Endothelial cell of hepatic sinusoid (primary cell): ENCODE data around the gene USB1.
"Not testable (repeated sequence)": the region's sequence is repeated elsewhere in the genome, so short reads cannot be mapped to it uniquely, and the experiment has no call there.

Source experiments
- in situ Hi-C: cut with HindIII; loops from 2 replicates; pipeline ENCODE4 v1.10.0; 2017; ENCODE audit warnings: low sequenced_read_pairs

The USB1 gene

DNA sequence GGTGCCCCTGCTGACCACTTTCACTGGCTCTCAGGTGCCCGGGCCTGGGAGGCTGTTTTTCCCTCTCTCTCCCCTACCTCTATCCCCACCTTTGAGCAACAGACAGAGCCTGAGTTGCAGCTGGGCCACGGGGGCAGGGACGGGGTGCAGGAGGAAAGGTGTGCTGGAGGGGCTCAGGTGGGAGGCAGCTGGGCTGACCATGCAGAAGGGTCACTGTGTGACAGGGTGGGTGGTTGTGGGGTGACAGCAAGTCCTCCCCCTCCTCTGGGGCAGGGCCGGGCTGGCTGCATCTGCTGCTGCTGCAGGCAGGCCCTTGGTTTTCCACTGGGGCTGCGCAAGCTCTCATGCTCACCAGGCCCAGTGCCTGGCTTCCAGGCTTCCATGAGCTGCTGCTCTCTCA is 7.3 kb upstream of the USB1 start:
- in situ Hi-C loops, result no loop called here

DNA sequence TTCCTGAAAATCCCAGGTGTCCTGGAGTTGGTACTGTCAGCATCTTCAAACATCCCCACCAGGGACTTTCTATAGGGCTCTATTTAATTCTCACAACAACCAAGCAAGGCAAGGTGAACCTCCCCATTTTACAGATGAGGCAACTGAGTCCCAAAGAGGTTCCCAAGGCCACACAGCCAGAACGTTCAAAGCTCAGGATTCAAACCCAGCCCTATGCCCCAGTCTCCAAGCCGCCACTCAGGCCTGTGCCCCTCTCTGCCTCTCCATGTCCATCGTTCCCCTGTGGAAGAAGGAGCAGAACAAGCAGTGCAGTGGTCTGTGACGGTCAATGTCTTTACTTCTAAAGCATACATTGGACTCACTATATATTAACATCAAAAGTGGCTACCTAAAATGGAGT is 6.8 kb upstream of the USB1 start:
- in situ Hi-C loops, result no loop called here

DNA sequence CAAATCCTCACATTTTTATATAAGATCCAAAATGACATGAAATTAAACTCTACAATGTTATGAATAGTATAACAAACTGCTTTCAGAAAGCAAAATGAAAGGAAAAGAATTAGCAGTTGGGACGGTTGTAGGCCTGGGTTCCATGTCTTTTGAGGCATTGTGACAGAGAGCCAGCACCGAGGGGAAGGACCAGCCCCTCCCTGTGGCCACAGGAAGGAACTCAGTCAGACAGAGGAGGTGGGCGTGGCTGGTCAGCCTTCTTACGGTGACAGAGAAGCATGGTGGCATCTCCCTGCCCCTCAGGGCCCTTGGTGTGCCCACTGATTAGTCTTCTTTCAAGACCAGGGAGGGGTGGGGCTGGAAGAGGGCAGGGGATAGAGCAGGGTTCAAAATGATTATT is 6.4 kb upstream of the USB1 start:
- in situ Hi-C loops, result no loop called here

DNA sequence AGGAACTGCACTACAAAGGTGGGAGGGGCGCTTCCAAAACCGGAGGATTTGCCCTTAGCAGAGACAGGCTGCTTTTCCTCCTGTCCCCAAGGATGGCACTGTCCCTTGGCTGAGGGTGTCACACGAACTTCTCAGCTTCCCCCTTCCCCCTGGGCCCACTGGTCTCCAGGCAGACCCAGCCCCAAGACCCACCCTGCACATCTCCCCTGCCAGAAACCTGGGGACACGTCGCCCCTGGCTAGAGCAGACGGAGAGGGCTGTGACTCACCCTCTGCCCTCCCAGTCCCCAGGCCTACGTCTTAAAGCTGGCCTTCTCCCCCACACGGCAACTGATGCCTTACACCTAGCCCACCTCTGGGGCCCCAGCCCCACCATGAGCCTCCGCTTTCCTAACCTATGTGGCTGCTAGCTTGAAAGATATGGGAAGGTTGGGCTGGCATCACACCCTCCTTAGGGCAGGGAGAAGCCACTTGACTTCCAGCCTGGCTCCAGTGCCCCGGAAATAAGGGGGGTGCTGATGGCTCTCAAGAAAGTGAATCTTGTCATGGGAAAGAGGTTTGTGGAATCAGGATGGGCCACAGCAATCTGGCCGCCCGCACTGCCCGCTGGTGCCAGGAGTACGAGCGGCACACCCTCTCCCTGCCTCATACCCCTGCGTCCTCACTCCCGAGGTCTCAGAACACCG is 5.3 kb upstream of the USB1 start:
- in situ Hi-C loops, result no loop called here

DNA sequence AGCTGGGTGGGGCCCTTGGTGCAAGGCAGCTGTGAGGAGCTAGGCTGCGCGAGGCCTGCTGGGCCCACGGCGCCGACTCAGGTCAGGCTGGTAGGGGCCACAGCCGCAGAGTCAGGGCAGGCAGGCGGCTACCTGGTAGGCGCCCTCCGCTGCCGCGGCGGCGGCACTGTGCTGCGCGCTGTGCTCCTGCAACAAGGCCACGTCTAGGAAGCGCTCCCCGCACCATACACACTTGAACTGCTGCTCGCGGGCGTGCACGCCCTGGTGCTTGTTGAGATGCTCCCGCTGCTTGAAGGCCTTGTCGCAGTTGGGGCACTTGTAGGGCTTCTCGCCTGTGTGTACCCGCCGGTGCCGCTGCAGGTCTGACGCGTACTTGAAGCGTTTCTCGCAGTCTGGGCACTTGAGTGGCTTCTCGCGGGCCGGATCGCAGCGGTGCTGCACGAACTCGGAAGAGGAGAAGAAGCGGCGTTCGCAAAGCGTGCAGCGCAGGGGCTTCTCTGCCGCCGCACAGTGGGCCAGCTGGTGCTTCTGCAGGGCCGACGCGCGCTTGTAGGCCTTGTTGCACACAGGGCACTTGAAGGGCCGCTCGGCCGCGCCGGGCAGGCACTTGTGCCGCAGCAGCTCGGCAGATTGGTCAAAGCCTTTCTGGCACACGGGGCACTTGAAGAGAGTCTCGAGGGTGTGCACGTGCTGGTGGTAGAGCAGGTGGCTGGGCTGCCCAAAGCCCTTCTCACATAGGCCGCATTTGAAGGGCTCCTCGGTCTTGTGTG is 4.6 kb upstream of the USB1 start:
- in situ Hi-C loops, result no loop called here

DNA sequence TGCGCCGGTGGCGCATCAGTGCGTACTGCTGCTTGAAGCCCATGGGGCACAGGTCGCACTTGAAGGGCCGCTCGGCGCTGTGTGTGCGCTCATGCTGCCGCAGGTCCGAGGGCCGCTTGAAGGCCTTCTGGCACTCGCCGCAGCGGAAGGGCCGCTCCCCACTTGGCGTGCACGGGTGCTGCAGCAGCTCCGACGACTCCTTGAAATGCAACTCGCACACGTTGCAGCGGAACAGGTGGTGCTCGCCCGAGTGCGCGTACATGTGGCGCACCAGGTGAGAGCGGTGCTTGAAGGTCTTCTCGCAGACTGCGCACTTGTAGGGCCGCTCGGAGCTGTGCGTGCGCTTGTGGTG is 4.1 kb upstream of the USB1 start:
- in situ Hi-C loops, result no loop called here

DNA sequence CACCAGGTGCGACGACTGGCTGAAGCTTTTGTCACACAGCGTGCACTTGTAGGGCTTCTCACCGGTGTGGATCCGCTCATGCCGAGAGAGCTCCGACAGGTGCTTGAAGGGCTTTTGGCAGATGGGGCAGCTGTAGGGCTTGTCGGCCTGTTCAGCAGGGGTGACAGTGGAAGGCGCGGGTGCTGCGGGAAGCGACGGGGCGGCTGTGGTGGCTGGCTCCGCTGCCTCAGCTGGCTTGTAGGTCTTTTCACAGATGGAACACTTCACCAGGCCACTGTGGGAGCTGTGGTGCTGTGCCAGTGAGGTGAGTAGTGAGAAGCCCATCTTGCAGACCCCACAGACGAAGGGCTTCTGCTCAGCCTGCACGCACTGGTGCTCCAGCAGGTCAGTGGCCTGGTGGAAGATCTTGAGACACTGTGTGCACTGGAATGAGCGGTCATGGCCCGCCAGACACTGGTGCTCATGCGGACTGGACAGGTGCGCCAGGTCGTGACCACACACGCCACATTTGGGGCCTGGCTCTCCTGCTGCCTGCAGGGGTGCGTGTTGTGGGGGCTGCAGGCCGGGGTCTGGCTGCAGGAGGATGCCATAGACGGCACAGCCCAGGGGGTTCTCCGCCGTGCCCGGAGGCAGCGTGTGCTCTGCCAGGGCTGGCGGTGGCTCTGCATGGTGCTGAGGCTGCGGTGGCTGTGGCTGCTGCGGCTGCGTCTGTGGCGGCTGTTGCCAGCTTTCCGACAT is 3.5 kb upstream of the USB1 start:
- in situ Hi-C loops, result no loop called here

DNA sequence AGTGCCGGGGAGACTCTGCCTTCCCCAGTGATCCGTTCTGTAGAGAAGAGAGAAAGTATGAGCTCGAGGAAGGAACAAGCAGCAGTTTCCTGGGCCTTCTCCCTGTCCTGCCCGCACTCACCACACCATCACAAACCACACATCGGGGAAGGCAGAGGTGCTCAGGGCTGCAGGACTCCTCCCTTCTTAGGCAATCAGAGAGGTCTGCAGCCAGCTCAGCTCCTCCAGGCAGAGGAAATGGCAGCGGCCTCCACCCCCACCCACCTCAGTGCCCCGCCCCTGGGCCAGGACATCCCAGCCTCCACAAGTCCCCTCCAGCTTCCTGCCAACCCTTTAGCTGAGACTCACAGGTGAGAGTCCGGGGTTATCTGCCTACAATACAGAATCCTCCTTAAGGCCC is 2.7 kb upstream of the USB1 start:
- in situ Hi-C loops, result no loop called here

DNA sequence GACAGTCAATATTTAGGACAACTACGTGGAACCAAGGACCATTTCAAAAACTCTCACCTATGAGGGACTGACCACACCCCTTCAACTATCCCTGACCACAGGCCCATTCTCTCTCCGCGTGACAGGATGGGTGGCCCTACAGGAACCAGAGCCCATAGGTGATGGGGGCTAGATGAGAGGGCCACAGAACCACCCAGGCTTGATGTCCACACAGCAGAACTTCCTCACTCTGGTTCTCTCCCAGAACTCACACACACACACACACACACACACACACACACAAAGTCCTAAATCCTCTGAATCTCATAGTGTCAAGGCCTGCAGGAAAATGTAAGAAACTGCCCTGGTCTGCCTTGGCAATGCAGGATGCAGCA is 2.2 kb upstream of the USB1 start:
- in situ Hi-C loops, result no loop called here

DNA sequence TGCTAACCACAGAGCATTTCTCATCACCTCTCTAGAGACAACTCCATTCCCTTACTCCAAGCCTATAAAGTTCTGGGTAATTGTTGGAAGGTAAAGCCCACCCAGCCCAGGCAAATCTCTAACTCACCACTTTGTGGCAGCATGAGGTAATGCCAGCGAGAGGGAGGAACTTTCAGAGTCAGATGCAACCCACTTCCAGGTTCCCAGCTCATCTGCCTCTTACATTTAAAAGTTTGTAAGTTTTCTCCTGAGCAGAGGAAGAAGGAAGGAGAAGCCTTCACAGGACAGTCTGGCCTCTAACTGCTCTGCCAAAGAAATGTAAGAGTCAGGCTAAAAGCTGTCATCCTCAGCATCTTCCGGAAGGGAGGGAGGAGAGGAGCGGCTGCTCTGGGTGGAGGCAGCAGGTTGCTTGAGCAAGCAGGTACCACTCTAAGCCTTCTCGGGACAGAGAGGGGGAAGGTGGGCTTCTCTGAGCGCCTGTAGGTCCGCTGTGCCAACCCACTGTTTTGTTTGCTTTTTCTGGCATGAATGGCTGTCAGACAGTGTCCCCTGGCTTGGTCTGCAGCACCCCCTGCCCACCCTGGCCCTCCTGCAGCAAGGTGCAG is 1.7 kb upstream of the USB1 start:
- in situ Hi-C loops, result no loop called here

DNA sequence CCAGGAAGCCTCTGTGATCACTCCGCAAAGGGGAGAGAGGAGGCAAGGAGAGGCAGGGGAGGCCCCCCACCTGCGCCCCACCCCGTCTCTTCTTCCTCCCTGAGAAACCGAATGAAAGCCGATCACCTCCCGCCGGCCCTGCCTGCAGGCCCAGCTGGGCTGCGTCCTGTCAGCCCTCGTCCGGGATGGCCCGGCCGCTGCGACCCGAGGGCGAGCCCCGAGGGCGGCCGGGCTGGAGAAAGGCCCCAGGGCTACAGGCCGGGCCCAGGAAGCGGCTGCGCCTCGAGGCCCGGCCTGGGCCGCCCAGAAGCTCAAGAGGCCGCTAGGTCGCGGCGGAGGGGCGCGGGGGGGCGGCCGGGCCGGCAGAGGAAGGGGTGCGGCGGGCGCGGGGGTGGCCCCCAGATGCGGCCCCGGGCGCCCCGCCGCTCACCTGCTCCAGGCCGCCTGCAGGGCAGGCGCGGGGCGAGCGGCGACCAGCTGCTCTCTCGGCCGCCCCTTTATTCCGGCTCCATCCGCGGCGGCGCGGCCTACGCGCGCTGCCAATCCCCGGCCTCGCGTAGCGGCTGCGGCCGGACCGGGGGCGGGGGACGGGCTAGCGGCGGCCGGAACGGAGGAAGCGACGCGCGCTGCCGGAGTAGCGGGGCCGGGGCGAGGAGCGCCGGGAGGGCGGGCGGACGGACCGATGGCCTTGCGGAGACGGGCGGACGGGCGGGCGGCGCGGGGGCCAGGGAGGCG is 1.1 kb upstream of the USB1 start, which contains the start of gene ZNF319:
Gene ZNF319, minus strand, starts transcription at position 702 of the 735 bp plus-strand sequence. CDS start 2,407 bp downstream, outside the sequence.
- in situ Hi-C loops, result no loop called here

DNA sequence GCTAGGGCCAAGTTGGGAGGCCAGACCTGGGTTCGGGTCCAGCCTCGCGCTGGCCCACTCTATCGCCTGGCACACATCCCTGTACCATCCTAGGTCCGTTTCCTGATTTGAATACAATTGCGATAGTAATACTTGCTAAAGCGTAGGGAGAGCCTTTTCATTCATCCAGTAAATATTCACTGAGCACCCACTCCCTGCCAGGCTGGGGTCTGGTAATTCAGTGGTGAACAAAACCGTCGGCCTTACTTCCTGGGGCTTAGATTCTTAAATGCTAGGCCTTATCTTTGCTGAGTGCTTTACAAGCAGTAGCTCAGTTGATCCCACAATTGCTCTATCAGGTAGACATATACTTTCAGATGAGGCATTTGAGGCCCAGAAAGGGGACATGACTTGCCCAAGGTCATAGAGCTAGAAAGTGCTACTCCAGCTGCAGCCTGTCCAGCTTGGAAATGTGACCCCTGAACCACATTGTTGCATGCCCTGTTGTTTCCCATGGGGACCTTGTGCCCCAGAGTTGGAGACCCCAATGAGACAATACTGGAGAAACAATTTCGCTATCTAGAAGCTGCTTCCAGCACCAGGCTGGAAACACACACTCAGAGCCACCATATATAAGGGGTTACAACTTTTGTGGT is 691 bp downstream of the USB1 start:
- in situ Hi-C loops, result no loop called here

DNA sequence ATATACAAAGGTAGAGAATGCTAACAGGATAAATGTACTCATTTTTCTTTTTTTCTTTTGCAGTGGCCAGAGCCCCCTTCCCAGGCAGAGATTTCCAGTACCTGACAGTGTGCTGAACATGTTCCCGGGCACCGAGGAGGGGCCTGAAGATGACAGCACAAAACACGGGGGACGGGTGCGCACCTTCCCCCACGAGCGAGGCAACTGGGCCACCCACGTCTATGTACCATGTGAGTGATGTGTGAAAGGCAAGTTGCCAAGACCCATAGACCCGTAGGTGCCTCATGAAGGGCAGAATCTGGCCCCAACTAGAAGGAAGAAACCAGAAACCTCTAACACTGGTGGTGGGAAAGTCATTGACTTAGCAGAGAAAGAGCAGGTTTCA is 1.2 kb downstream of the USB1 start:
- in situ Hi-C loops, result no loop called here

DNA sequence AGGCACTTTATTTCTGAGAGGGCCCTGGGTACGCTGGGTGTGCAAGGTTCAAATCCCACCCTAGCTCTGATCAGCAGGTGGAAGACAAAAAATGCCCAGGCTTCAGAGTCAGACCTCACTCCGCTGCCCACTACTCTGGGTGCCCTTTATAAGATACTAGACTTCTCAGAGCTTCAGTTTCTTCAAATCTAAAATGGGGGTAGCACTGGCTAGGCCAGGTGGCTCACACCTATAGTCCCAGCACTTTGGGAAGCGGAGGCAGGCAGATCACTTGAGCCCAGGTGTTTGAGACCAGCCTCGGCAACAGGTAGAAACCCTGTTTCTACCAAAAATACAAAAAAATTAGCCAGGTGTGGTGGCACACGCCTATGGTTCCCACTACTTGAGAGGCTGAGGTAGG is 1.7 kb downstream of the USB1 start:
- in situ Hi-C loops, result no loop called here

DNA sequence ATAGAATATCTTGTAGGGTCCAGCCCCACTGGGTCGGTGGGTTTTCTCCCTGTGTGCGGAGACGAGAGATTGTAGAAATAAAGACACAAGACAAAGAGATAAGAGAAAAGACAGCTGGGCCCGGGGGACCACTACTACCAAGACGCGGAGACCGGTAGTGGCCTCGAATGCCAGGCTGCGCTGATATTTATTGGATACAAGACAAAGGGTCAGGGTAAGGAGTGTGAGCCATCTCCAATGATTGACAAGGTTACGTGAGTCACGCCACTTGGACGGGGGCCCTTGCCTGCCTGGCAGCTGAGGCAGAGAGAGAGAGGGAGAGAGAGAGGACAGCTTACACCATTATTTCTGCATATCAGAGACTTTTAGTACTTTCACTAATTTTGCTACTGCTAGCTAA is 3.5 kb downstream of the USB1 start:
- in situ Hi-C loops, result not testable (repeated sequence)

DNA sequence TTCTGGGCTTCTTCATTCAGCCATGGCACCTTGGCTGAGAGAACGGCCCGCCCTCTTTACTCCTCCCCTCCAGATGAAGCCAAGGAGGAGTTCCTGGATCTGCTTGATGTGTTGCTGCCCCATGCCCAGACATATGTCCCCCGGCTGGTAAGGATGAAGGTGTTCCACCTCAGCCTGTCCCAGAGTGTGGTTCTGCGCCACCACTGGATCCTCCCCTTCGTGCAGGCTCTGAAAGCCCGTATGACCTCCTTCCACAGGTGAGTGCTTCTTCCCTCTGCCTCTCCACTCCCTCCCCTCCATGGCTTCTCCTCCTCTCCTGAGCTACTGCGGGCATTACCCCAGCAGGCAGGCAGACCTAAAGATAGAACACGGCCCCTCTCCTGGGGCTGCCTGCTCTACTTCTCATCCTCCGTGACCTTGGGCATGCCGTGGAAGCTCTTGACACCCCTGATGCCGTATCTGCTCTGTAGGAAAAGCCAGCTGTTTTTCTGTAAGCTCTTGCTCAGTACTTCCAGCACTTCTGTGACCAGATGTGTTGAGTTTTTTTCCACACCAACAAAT is 8.7 kb downstream of the USB1 start:
- in situ Hi-C loops, result no loop called here

DNA sequence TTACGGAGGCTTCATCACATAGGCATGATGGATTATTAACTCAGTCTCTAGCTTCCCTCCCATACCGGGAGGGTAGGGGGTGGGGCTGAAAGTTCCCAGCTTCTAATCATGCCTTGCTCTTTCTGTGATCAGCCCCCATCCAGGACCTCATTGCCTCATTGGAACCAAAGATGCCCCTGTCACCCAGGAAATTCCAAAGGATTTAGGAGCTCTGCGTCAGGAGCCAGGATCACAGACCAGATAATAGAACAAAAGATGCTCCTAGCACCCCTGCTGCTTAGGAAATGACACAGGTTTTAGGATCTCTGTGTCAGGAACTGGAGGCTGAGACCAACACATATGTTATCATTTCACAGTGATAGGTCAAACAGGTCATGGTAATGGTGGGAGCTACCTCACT is 9.7 kb downstream of the USB1 start:
- in situ Hi-C loops, result no loop called here

DNA sequence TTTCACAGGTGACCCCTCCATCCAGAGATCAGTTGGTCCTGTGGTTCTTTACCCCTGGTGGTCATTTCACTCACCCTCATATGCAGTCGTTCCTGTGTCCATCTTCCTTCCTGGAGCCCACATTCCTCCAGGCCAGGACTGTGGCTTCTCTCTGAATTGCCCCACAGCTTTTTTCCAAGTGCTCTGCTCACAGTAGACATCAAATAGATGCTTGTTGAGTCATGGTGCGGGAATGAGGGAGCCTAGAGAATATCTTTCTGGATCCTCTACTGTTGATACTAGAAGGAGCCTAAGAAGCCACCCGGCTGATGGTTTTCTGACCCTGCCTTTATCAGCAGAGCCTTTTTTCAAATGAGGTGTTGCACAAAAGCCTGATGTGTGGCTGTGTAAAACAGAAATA is 10.4 kb downstream of the USB1 start:
- in situ Hi-C loops, result no loop called here

DNA sequence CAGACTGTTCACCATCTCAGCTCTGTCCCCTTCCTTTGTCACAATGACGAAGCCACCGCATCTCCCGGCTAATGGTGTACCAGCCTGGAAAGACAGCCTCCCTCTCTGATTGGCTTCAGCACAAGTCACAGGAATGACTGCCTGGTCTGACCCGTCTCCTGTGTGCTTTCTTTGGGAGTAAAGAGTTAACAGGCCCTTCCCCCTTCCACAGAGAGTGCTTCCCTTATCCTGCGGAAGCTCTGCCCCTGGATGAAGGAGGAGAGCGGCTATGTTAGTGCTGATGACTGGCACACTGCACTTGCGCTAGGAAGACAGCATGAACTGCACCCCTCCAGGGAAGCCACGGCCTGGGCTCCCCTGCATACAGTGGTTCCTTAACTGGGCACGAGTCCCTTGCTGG is 11.3 kb downstream of the USB1 start:
- in situ Hi-C loops, result no loop called here
